Measurements from ENCODE around the gene IFT122.

DNA sequence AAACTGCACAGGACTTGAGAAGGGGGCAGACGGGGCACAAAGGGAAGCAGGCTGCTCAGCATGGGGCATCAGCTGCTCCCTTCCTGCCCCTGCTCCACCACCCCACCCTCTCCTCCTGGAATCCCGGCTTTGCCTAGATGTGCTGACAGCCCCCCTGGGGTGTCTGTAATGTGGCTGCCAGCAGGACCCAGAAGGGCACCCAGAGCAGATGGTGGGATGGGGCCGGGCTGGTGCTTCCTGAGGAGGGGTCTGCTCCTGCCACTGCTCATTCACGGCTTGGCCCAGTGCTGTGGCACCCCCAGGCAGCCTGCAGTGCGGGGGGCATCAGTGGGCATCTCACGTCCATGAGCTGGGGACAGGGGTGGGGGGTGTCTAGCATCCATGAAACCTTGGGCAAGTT lies 113.1 kb downstream of the IFT122 start:
- TF ChIP-seq, protein P1, sequence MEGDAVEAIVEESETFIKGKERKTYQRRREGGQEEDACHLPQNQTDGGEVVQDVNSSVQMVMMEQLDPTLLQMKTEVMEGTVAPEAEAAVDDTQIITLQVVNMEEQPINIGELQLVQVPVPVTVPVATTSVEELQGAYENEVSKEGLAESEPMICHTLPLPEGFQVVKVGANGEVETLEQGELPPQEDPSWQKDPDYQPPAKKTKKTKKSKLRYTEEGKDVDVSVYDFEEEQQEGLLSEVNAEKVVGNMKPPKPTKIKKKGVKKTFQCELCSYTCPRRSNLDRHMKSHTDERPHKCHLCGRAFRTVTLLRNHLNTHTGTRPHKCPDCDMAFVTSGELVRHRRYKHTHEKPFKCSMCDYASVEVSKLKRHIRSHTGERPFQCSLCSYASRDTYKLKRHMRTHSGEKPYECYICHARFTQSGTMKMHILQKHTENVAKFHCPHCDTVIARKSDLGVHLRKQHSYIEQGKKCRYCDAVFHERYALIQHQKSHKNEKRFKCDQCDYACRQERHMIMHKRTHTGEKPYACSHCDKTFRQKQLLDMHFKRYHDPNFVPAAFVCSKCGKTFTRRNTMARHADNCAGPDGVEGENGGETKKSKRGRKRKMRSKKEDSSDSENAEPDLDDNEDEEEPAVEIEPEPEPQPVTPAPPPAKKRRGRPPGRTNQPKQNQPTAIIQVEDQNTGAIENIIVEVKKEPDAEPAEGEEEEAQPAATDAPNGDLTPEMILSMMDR (conservative IDR thresholded peaks at IDR 0.05; ENCODE audit: low read length) = no peak
- no peak for TF ChIP-seq EZH2phosphoT487 (IDR thresholded peaks at IDR 0.05; ENCODE audit: borderline replicate concordance, low read depth, low read length)
